Activated T-cell treated with anti-CD3 and anti-CD28 coated beads for 4 hours (primary cell): ENCODE measurements around the gene LPXN.
A peak's percentile ranks its signal among the peaks of the same experiment; 100 is the strongest.
"Not testable (repeated sequence)": the region's sequence is repeated elsewhere in the genome, so short reads cannot be mapped to it uniquely, and the experiment has no call there.

Source experiments
- DNase-seq: peaks from one replicate; pipeline ENCODE4 v3.0.0-alpha.2; 2020

The LPXN gene

DNA sequence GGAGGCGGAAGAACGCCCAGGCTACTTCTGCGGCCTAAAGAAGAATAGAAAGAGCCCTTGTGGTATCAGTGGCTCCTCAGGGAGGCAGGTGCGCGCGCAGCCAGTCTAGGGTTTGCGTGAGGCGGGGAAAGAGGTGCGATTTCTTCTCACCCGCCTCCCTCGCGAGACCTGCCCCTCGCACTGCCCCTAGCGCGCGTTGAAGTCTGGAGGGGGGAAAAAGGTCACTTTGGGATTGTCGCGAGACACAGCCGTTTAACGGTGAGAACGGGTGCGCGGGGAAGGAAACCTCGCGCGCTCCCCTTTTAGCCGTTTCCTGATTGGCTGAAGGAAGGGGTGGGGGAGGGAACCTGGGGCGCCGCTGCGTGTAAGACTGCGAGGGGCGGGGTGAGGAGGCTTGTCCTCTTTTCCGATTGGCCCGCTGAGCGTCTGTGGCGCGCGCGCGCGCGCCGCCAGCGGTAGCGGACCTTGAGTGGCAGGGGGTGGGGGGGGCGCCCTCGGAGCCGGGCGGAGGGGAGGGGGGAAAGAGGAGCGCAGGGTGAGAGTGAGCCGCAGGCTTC lies 3.1 kb upstream of the LPXN start, which contains the start of gene ZFP91:
Gene ZFP91, plus strand, starts transcription at position 429 of the 557 bp plus-strand sequence. CDS start 219 bp downstream, outside the sequence.
- DNase-seq = peak; percentile 93

DNA sequence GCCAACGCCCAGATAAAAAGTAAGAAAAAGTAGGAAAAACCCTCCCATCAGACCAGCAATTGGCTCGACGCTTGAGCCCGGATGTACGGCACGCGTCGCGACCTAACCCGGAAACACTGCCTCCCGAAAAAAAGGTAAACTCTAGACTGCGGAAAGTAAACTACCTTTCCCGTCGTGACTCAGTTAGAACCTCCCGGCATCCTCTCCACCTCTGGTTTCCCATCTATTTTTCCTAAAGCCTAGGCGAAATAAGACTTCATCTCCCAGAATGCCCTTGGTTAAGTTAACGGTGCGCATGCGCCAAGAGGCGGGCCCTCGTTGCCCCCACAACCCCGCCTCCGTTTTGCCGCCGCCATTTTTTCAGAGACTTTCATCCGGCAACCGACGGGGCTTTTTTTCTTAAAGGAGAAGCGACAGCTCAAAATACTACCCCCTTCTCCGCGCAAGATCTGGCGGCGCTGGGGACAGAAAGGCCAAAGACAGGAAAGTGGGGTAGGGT lies 2.5 kb upstream of the LPXN start:
- DNase-seq = peak; percentile 86

DNA sequence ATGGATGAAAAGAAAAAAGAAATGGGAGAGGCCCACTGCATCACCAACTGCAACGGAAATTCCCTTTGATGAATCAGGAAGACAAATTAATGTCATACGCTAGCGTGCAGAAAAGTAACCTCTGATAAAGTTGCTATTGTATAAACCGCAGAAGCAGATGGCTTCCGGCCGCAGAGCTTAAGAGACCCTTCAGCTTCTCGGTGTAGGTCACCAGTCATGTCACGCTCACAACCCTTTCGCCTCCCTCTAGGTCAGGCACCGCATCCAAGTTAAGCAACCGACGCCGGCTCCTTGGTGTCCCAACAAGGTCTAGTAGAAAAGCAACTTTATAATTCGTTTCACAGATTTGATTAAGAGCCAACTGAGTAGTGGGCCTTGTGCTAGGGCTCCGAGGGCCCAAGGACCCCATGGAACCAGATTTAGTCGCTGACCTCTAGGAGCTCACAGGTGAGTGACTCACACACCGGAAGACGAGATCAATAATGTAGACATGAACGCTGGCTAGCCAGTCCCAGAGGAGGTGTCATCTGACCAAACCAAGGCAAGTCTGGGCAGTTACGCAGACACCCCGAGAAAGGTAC lies 2.0 kb upstream of the LPXN start:
- DNase-seq = peak; percentile 67

DNA sequence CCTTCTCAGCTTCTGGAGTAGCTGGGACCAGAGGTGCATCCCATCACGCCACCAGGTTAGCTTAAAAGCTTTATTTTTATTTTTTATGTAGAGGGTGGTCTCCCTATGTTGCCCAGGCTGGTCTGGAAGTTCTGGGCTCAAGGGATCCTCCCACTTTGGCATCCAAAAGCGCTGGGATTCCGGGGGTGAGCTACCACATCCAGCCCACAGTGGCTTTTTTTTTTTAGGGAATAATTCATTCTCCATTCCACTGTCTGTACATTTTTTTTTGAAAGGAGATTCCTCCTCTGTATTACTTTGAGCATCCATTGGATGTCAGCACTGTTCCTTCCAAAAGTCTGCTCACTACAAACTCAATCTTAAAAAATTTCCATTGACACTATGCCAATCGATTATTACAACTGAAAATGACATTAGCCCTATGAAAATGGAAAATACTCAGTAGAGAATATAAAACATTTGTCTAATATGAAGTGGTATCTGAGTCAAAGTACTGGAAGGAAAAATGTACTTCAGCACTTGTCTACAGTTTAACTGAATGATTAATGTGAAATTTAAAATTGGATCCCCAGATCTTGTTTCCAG lies 1.3 kb upstream of the LPXN start:
- no peak for DNase-seq

DNA sequence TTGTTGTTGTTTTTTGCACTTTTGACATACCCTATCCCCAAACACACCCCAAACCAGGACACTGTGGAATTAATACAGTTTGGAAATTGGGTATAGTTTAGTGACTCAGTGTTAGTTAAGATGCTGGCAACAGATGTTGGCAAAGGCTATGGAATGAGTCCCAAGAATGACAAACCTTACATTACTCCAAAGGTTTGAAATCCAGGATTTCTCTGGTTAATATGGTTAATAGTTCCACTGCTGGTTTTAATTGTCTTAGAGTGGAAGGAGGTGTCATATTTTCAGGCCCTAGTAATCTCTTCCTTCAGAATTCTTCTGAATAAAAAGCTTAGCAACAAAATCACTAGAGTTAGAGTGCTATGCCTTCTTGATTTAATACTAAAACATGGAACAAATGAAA lies 775 bp downstream of the LPXN start:
- DNase-seq = no peak

DNA sequence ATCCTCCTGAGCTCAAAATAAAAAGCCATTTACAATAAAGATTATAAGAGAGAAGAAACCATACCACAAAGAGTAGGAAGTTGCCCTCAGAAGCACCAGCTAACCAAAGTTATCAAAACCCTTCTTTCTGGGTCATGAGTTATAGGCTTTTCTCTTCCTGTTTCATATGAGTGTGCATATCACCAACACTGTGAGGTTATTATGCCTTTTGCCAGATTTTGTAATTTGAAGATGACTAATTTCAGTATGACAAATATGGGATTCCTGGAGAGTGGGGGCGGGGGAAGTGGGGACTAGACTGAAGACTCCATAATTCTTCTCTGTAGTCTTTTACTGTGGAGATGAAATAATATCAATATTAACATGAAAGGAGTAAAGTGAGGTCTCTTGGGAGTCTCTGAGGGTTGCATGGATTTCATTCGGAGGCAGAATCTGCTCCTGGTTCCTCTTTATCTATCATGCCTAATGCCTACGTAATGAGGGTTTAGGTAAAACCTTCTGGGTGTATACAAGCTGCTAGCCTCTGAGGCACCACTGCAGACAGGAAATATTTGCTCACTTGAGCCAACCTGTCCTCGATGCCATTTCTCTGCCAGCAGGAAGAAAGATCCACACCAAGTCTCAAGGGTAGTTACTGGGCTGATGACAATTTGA lies 2.1 kb downstream of the LPXN start:
- peak; percentile 57 for DNase-seq

DNA sequence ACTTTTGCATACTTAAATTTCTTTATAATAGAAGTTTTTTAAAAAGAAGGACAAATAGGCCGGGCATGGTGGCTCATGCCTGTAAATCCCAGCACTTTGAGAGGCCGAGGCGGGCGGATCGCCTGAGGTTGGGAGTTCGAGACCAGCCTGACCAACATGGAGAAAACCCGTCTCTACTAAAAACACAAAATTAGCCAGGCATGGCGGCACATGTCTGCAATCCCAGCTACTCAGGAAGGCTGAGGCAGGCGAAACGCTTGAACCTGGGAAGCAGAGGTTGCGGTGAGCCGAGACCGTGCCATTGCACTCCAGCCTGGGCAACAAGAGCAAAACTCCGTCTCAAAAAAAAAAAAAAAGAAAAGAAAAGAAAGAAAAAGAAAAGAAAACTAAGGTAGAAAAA lies 2.8 kb downstream of the LPXN start:
- DNase-seq = not testable (repeated sequence)

DNA sequence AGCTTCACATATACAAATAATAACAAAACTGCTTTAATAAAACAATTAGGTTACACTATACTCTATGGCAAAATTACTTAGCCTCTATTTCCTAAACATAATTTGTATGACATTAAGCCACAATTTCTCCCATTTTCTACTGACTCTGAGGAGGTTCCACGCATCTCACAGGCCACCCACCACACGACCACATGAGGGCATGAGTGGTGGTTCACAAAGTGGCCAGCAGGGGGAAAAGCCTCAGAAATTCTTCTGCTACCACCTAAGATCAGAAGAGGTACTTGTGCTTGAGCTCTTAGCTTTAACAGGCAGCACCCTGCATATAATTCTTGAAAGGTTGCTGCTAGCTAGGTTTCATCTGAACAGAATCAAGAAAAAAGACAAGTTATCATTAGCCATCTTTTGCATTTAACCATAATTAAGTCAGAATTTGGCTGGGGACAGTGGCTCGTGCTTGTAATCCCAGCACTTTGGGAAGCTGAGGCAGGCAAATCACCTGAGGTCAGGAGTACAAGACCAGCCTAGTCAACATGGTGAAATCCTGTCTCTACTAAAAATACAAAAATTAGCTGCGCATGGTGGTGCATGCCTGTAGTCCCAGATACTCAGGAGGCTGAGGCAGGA lies 7.7 kb downstream of the LPXN start:
- peak; percentile 74 for DNase-seq

DNA sequence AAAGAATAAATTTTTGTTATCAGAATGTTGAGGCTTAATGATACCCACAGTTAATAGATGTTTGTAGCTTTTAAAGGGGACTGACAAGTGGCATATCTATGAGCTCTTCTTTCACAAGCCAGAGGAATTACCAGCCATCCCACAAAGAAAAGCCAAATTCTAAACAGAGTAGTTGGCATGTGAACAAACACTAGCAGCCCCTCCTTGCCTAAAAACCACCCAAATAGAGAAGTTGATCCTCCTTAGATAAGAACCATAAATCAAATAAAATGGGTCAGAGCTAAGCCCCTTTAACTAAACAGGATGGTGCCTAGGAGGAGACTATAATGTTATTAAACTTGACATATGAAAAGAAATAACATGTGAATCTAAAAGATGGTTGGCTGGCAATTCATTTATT lies 11.4 kb downstream of the LPXN start:
- DNase-seq = no peak

DNA sequence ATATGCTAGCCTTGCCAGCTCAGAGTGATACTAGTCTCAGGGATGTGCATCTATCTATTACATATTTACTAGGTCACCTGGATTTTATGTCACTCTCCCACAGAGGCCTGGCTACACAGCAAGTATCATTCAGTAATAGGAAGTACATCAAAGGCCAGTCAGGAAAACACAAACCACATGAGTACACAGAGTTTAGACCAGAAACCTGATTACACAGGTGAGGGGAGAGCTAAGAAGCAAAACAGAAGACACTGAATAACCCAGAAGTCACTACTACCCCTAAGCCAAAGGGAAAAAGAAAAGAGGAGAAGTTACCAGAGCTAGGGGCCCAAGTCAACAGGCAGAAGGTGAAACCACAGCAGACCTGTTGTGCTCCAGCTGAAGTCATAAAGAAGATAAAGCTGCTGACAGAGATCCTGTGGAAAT lies 13.3 kb downstream of the LPXN start:
- no peak for DNase-seq

DNA sequence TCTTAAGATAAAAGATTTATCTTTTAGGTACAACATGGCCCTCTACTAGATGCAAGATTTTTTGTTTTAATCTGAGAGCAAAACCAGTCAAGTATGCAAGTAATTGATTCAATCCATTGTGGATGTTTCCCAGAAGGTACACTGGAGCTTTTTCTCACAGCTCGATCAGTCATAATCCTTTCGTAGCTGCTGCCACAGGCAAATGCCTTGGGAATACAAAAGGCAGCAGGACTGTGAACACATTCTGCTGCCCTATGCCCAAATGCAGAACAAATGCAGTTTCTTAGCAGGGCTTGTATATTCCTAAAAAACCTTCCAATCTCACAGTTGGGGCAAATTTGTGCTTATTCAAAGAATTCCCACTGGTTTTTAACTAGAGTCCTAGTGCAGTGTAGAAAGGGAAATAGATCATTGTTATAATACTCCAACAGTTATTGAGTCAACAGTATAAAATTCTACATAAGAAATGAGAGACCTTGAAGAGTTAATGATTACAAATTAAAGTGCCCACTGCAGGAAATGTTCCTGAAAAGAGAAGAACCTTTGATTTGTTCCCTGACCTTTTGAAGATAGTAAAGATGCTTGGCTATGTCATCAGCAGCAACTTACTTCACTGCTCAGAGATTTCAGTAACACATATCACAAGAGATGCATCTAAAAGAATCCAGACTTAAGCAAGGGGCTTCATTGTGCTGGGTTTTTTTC lies 14.1 kb downstream of the LPXN start:
- no peak for DNase-seq

DNA sequence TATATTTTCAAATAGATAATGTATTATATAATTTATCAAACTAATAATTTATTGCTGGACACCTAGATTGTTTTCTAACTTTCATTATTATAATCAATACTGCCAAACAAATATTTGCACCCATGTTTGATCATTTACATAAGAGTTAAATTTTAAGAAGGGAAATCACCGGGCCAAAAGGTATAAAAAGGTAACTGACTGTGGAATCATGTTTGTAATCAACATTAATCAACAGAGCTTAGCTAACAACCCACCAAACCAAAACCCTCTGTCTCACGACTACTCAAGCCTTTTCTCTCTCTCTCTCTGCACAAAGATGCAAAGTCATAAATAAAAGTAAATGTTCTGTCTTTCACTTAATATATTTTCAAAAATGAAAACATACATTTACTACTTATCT lies 14.8 kb downstream of the LPXN start:
- DNase-seq = no peak

DNA sequence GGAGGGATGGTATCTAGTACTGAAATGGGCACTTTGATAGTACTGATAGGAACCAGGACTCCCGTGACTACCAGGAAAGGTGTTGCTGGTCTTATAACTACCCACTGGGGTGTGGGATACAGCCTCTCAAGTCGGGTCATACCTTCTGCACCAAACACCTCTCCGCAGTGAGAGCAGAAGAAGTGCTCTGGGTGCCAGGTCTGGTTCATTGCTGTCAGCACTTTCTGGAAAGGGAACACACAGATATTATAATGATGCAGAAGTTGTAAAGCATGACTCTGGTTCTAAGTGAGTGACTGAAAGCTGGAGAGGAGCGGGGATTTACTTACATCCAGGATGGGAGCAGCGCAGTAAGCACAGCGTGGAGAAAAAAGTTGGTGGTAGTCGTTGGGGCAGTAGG lies 26.0 kb downstream of the LPXN start:
- DNase-seq = no peak

DNA sequence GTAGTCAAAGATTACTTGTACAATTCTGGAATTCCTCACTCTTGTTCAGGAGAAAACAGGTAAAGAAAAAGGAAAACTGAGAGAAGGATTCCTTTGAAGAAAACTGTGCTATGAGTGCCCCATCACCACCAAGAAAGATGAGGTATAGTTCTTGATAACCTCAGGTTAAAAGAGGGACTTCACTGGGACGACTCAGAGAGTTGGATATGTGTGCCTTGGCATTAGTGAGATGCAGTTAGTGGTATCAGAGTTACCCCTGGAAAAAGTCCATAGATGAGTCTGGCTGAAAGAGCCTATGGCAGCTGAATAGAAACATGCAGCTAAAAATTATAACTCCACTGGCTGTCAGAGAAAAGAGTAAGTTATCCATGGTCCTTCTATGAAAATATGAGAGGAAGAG lies 28.8 kb downstream of the LPXN start:
- no peak for DNase-seq

DNA sequence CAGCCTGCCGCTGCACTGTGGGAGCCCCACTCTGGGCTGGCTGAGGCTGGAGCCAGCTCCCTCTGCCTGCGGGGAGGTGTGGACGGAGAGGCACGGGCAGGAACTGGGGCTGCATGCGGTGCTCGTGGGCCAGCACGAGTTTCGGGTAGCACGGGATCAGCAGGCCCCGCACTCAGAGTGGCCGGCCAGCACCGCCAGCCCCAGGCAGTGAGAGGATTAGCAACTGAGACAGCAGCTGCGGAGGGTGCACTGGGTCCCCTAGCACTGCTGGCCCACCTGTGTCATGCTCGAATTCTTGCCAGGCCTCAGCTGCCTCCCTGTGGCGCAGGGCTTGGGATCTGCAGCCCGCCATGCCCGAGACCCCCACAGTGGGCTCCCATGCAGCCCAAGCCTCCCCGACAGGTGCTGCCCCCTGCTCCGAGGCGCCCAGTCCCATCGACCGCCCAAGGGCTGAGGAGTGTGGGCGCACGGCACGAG lies 43.8 kb downstream of the LPXN start:
- DNase-seq = no peak

DNA sequence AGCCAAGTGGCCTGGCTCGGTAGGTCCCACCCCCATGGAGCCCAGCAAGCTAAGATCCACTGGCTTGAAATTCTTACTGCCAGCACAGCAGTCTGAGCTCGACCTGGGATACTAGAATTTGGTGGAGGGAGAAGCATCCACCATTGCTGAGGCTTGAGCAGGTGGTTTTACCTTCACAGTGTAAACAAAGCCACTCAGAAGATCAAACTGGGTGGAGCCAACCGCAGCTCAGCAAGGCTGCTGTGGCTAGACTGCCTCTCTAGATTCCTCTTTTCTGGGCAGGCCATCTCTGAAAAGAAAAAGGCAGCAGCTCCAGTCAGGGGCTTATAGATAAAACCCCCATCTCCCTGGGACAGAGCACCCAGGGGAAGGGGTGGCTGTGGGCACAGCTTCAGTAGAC lies 45.4 kb downstream of the LPXN start:
- DNase-seq = no peak

DNA sequence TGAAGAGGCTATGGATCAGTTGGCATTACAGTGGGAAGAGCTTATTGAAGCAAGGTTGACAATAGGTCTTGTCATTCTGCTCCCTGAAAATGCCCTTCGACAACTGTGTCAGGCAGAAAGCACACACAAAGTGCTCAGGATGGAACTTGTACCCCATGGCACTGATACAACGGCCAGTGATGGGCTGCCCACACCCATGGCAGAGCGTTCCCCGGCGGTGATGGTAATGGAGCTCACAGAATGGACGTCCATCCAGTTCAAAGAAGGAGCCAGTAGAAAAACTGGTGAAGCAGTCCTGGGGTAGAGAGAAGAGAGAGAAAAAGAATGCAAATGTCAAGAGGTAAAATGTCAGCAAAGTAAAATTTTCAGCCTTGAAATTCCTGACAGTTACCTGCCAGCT lies 48.2 kb downstream of the LPXN start:
- DNase-seq = no peak

DNA sequence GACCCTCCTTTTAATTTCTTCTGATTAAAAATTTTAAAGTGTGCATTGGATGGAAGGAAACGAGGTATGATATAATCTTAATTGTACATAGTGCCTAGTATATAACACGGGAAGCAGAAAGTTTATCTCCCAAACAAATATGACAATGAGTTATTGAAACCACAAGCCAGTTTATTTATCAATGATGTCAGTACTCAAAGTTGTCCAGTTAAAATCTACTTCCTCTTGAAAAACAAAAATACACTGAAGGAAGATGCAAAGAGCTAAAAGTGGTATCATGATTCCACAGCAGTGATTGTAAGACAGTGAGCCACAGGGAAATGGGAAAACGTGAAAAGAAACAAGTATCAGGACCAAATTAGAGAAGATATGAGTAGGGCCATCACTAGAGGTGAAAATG lies 48.9 kb downstream of the LPXN start:
- no peak for DNase-seq

DNA sequence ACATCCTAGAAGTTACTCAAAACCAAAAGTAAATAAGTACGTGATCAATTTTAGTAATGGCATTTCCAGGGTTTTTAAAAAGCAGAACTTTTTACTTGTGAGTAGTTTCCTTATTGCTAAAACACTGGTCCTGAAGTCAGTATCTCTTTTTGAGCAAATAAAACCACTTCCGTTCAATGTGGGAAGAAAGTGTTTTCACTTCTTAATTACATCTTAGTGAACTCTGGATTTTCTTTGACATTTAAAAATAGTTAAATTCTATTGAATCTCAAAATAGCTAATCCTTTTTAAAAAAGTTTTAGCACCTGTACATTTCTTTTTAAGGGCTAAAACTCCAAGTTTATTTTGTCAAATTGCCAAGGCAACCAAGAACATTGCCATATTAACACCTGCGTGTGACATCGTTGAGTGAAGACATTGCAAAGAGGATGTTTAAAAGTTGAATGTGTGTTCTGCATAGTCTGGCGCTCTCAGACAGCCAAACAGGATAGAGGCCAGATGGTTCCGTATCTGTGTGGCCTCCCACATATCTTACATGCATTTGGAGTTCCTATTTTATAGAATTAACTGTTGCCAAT lies 50.5 kb downstream of the LPXN start:
- DNase-seq = no peak

DNA sequence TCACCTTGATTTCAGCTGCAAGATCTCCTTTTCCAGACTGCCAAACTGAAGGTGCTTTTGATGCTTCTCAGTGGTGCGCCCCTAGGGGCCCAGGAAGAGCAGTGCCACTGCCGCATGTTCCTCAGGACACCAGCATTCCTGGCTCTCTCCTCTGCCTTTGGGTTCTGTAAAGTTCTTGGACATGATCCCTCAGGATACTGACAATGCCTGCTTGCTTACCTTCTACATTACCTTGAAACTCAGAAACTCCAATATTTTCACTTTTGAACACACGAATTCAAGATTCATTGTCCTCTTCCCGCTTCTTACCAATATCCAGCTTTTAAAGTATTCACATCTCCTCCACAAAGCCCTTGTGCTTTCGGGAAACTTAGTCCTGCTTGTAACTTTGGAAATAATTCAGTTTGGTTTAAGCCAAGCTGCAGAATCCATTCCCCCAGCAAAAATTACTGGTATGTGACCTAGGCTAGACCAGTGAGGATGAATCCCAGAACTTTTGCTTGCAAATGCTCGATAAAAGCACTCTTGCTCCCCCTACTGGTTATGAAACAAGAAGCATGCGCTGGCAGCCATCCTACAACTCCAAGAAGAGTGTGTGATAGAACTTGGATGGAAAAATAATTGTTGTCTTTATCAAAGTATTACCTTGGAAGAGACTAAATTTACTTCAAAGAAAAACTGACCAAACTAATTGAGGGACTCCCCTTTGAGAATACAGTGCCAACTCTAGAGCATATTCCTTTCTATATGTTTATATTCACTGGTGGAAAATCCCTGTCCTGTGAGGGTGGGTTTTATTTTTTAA lies 51.2 kb downstream of the LPXN start:
- DNase-seq = peak; percentile 28

DNA sequence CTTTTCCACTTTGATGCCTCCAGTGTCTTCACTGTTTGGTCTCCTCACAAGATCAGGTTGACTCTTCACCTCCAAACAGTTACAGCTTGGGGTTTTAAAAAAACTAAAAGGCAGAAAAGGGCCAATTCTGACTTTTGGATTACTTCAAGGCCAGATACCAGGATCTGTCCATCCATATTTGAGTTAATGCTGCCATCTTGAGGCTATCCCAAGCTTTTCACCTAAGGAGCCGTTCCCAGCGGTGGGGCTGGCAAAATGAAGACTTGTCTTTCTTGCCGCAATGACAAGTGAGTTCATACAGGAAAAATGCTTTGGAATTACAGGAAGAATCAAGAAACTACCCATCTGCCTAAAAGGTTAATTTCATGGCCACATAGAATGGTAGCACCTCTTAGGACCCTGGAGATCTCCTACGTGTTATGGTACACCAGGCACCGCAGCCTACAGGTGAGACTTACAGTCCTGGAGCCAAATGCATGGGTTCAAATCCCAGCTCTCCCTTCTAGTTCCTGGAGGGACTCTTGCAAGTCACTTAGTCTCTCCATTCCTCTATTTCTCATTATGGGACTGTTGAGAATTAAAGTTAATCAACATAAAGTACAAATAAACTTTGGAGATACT lies 61.8 kb downstream of the LPXN start:
- DNase-seq = no peak
